Stomach (tissue), 9 donors: ENCODE data around the gene KLHDC8A. TPM values are rescaled to one million over a fixed set of nuclear protein-coding genes. Genes with fewer than 3 reads are reported as not detected.

Experiments
- DNase-seq, 2 donors: peaks; one replicate each; pipeline versions ENCODE4 v3.0.0 to v3.0.0-alpha.2; 2013 to 2019
- H3K27ac ChIP-seq, 5 donors: fragments of 200-600 bp in 4 of 5; sonication (generic) in 4 of 5; one replicate each; pipeline ENCODE4 v1.5.1; 2013 to 2019; ENCODE audit warnings: mild to moderate bottlenecking in 1 of 5, moderate library complexity in 1 of 5
- H3K27me3 ChIP-seq, 3 donors: fragments of 200-600 bp; sonication (generic); one replicate each; pipeline ENCODE4 v1.5.1; 2017 to 2019; ENCODE audit warnings: mixed run types in 1 of 3
- H3K36me3 ChIP-seq, 4 donors: fragments of 200-600 bp; sonication (generic); 1 replicate in 3 of 4; 2 replicates in 1 of 4; pipeline ENCODE4 v1.5.1; 2016 to 2019
- H3K4me1 ChIP-seq, 4 donors: fragments of 200-600 bp; sonication (generic); one replicate each; pipeline ENCODE4 v1.5.1; 2016 to 2019
- H3K4me3 ChIP-seq, 4 donors: fragments of 200-600 bp; sonication (generic) in 3 of 4; one replicate each; pipeline ENCODE4 v1.5.1; 2016 to 2019; ENCODE audit warnings: mild to moderate bottlenecking in 1 of 4
- H3K9me3 ChIP-seq, 4 donors: fragments of 200-600 bp; sonication (generic); one replicate each; pipeline ENCODE4 v1.5.1; 2016 to 2019
- EP300 ChIP-seq: sonication (generic); formaldehyde crosslinking; IDR thresholded peaks from one replicate; pipeline ENCODE4 v1.6.1; 2017; ENCODE audit warnings: antibody characterized with exemption
- POLR2A ChIP-seq, 4 donors: fragments of 450-650 bp; IDR thresholded peaks; one replicate each; pipeline ENCODE4 v1.6.1; 2016; ENCODE audit warnings: antibody characterized with exemption in 4 of 4, control low read depth in 2 of 4, mild to moderate bottlenecking in 1 of 4, moderate library complexity in 1 of 4
- POLR2AphosphoS5 ChIP-seq, 3 donors: sonication (generic); formaldehyde crosslinking; IDR thresholded peaks; one replicate each; pipeline ENCODE4 v1.6.1; 2016; ENCODE audit warnings: antibody characterized with exemption in 3 of 3
- WGBS, 5 donors: extraction: QIAGEN DNeasy Blood & Tissue Kit in 3 of 5; methylation state at CpG; one replicate each; pipeline versions ENCODE4 v1.1.5 to v1.1.7; 2013 to 2018; 5-methylcytosine and 5-hydroxymethylcytosine counted together
- intact Hi-C: fragments of 100-400 bp; cut with DNase I; formaldehyde crosslinking; loops from one replicate; pipeline ENCODE4 v1.15.1; 2023; ENCODE audit warnings: low total_unique reads
- polyA plus RNA-seq, 3 donors: library from polyadenylated mRNA; stranded (reverse); fragments of 200-250 nt; gene quantifications; one replicate each; pipeline ENCODE4 v1.2.3, GENCODE V29; 2013
- small RNA-seq, 4 donors: library from RNA; depleted of rRNA; stranded (forward); fragments of <200 nt; gene quantifications; one replicate each; pipeline ENCODE3, GENCODE V24; 2016
- total RNA-seq, 5 donors: library from RNA; depleted of rRNA; stranded (reverse); fragments of >200 nt; gene quantifications; one replicate each; pipeline versions ENCODE4 v1.1.0 to v1.2.3, GENCODE V29; 2014 to 2016
- TF ChIP-seq, protein P1 (sequence below), 7 experiments: fragments of 450-650 bp in 4 of 7; fragments of 200-600 bp in 3 of 7; sonication (generic) in 3 of 7; IDR thresholded peaks; one replicate each; pipeline ENCODE4 v1.5.1; 2016 to 2019; ENCODE audit warnings: antibody characterized with exemption in 7 of 7, control low read depth in 2 of 7, mild to moderate bottlenecking in 1 of 7
- donor health status: healthy with polysubstance abuse.
- donor health status: Bipolar disorder and iron deficiency.
- donor health status: healthy.

The KLHDC8A gene
- total and polyA plus RNA-seq, 8 donors: 0.72 to 6.9 (median 2.8) TPM; not detected in 2

DNA sequence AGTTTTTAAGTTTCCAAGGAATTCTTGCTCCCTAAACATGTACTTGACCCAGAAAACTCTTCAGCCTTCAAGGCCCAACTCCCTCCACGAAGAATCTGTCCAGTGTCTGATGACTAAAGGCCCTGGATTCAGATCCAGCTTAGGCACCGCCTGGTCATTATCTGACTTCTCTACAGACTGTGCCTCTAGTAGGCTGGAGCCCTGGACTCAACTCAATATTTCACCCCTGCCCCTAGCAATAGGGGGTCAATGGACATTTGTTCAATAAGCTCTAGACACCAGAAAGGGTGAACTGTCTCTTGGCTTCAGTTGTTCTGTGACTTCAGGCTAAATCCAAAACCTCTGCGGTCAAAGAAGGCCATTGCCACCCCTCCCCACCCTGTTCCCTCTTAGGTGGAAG, 69.6 kb downstream of the KLHDC8A start:
- H3K27ac ChIP-seq: peak overlapping the region in 2 of 5 donors; percentile 71 to 73
- DNase-seq: no peak
- peaks cover 13 to 45% (median 29%) of the 10 kb centered on the region in 4 donors for H3K4me1 ChIP-seq
- WGBS, 5 donors: 89 to 98% (median 96%) methylated on average over 3 of the region's 3 CpGs
- no peak overlapping the region for H3K4me3 ChIP-seq
- no peaks in the 10 kb centered on the region for H3K36me3 ChIP-seq
- H3K9me3 ChIP-seq: no peaks in the 10 kb centered on the region
- no peak for TF ChIP-seq EP300
- TF ChIP-seq, protein P1, sequence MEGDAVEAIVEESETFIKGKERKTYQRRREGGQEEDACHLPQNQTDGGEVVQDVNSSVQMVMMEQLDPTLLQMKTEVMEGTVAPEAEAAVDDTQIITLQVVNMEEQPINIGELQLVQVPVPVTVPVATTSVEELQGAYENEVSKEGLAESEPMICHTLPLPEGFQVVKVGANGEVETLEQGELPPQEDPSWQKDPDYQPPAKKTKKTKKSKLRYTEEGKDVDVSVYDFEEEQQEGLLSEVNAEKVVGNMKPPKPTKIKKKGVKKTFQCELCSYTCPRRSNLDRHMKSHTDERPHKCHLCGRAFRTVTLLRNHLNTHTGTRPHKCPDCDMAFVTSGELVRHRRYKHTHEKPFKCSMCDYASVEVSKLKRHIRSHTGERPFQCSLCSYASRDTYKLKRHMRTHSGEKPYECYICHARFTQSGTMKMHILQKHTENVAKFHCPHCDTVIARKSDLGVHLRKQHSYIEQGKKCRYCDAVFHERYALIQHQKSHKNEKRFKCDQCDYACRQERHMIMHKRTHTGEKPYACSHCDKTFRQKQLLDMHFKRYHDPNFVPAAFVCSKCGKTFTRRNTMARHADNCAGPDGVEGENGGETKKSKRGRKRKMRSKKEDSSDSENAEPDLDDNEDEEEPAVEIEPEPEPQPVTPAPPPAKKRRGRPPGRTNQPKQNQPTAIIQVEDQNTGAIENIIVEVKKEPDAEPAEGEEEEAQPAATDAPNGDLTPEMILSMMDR (IDR thresholded peaks at IDR 0.05): no peak
- TF ChIP-seq POLR2AphosphoS5 (IDR thresholded peaks at IDR 0.05): no peak
- no peak for TF ChIP-seq POLR2A (IDR thresholded peaks at IDR 0.05)
- intact Hi-C loops: no loop called here
- no peaks in the 10 kb centered on the region for H3K27me3 ChIP-seq

DNA sequence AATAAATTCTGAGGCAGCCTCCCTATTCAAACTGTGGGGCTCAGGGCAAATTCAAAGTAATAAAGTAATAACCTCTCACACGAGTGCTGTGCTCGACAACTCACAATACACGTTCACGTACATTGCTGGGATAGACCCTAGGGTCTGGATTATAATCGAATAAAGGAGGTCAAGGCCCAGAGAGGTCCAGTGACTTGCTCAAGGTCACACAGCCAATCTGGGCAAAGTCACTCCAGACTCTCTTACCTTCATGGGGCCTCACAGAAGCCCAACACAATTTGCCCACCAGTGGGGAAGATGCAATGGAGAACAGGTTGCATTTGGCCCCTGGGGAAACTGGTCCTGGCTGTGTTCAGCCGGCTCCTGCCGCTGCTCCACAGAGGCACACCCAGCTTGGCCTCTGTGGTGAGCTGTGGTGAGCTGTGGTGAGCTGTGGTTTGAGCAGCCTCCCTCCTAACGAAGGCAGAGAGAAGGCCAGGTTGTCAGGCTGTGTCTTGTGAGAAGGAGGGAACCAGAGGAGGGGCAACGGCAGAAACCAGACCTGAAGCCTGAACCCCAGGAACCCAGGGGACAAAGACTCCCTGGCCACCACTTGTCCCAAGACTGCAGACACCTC, 70.3 kb downstream of the KLHDC8A start:
- peaks cover 13 to 45% (median 29%) of the 10 kb centered on the region in 4 donors for H3K4me1 ChIP-seq
- no peaks in the 10 kb centered on the region for H3K27me3 ChIP-seq
- TF ChIP-seq POLR2AphosphoS5 (IDR thresholded peaks at IDR 0.05): no peak
- TF ChIP-seq EP300: no peak
- TF ChIP-seq, protein P1 (IDR thresholded peaks at IDR 0.05): no peak
- TF ChIP-seq POLR2A (IDR thresholded peaks at IDR 0.05): no peak
- H3K4me3 ChIP-seq: no peak overlapping the region
- H3K36me3 ChIP-seq: no peaks in the 10 kb centered on the region
- 72 to 86% (median 78%) methylated on average over 9 of the region's 9 CpGs for WGBS, 5 donors
- intact Hi-C loops: no loop called here
- peak overlapping the region in 3 of 5 donors; percentile 43 to 73 (median 71) for H3K27ac ChIP-seq
- no peaks in the 10 kb centered on the region for H3K9me3 ChIP-seq
- peak in 1 of 2 donors; percentile 40 for DNase-seq

Small RNAs within 50 kb of the gene (small RNA-seq; reads per million reads assigned to genes)
- 0 reads per million in 4 donors for gene SNRPGP10

Other genes starting within 250 kb of the KLHDC8A start
- gene RBBP5, start 234.9 kb downstream of the KLHDC8A start, total RNA-seq: 10 to 100 TPM in 2 of 5 donors, 1 to 10 TPM in 3; 1.4 to 13.4 (median 8.9) TPM
- 1 to 10 TPM; 3.4 to 6.0 (median 4.7) TPM for gene RBBP5, start 234.9 kb downstream of the KLHDC8A start, polyA plus RNA-seq
- gene DSTYK, start 145.2 kb downstream of the KLHDC8A start, total RNA-seq: 10 to 100 TPM in 1 of 5 donors, 1 to 10 TPM in 4; 2.9 to 15.2 (median 5.8) TPM
- 1 to 10 TPM; 2.4 to 3.3 (median 2.4) TPM for gene DSTYK, start 145.2 kb downstream of the KLHDC8A start, polyA plus RNA-seq
- gene TMCC2, start 129.0 kb downstream of the KLHDC8A start, total RNA-seq: 1 to 10 TPM in 2 of 5 donors, under 1 TPM in 1, not detected in 2; 0.45 to 3.1 (median 1.4) TPM
- 1 to 10 TPM in 2 of 3 donors, under 1 TPM in 1; 0.78 to 1.8 (median 1.5) TPM for gene TMCC2, start 129.0 kb downstream of the KLHDC8A start, polyA plus RNA-seq
- 10 to 100 TPM in 1 of 5 donors, 1 to 10 TPM in 3, under 1 TPM in 1; 0.58 to 16.5 (median 3.1) TPM for gene NUAK2, start 35.2 kb downstream of the KLHDC8A start, total RNA-seq
- 1 to 10 TPM; 1.2 to 2.7 (median 1.3) TPM for gene NUAK2, start 35.2 kb downstream of the KLHDC8A start, polyA plus RNA-seq
- not detected for gene LEMD1, start 65.1 kb upstream of the KLHDC8A start, total RNA-seq
- gene LEMD1, start 65.1 kb upstream of the KLHDC8A start, polyA plus RNA-seq: 1 to 10 TPM in 2 of 3 donors, under 1 TPM in 1; 0.95 to 3.7 (median 1.7) TPM
- under 1 TPM in 1 of 5 donors, not detected in 4; 0.37 TPM for gene BLACAT1, start 99.1 kb upstream of the KLHDC8A start, total RNA-seq
- under 1 TPM in 1 of 3 donors, not detected in 2; 0.43 TPM for gene BLACAT1, start 99.1 kb upstream of the KLHDC8A start, polyA plus RNA-seq
- 100 to 1,000 TPM in 1 of 5 donors, 10 to 100 TPM in 3, 1 to 10 TPM in 1; 3.7 to 174 (median 57.2) TPM for gene CDK18, start 147.7 kb upstream of the KLHDC8A start, total RNA-seq
- gene CDK18, start 147.7 kb upstream of the KLHDC8A start, polyA plus RNA-seq: 10 to 100 TPM; 17.2 to 34.8 (median 22.0) TPM